DLD1 (cell line): Measurements from ENCODE around the gene PPP4C.

ENCODE experiments used
- in situ Hi-C: cut with HindIII; loops from 2 replicates; pipeline ENCODE4 v1.10.0; 2017; ENCODE audit warnings: low sequenced_read_pairs

The PPP4C gene

GRCh38 chr16:30054959-30055553 is 20.7 kb upstream of the PPP4C start:
- in situ Hi-C loops: no loop called here

GRCh38 chr16:30060346-30060745 is 15.4 kb upstream of the PPP4C start:
- in situ Hi-C loops: no loop called here

GRCh38 chr16:30060836-30061554 is 14.8 kb upstream of the PPP4C start:
- in situ Hi-C loops: no loop called here

GRCh38 chr16:30063278-30063892 is 12.4 kb upstream of the PPP4C start:
- in situ Hi-C loops: no loop called here

- in situ Hi-C loops: no loop called here
Observed at GRCh38 chr16:30063893-30064728, 11.7 kb upstream of the PPP4C start.

- in situ Hi-C loops: no loop called here
Observed at GRCh38 chr16:30064729-30065101, 11.1 kb upstream of the PPP4C start.

- in situ Hi-C loops: no loop called here
Observed at GRCh38 chr16:30065102-30065942, 10.5 kb upstream of the PPP4C start, which contains the start of gene ALDOA. TSS of gene ALDOA (plus strand) at chr16:30065760. CDS start at chr16:30066898, 1,138 bp downstream.

GRCh38 chr16:30065943-30066760 is 9.6 kb upstream of the PPP4C start:
- in situ Hi-C loops: no loop called here

- in situ Hi-C loops: no loop called here
Observed at GRCh38 chr16:30066761-30067583, 8.8 kb upstream of the PPP4C start.

- in situ Hi-C loops: no loop called here
Observed at GRCh38 chr16:30067584-30067916, 8.2 kb upstream of the PPP4C start.

- in situ Hi-C loops: no loop called here
Observed at GRCh38 chr16:30068333-30068732, 7.5 kb upstream of the PPP4C start.

- in situ Hi-C loops: no loop called here
Observed at GRCh38 chr16:30068750-30069610, 6.8 kb upstream of the PPP4C start.

- in situ Hi-C loops: no loop called here
Observed at GRCh38 chr16:30069611-30070462, 6.0 kb upstream of the PPP4C start.

- in situ Hi-C loops: no loop called here
Observed at GRCh38 chr16:30070490-30070889, 5.3 kb upstream of the PPP4C start.

GRCh38 chr16:30076276-30076791 is 540 bp downstream of the PPP4C start:
- in situ Hi-C loops: loop anchor here (5.0 kb wide), 1 partner anchor 41 kb away; no protein-coding TSS in a partner anchor

GRCh38 chr16:30077656-30078055 is 1.9 kb downstream of the PPP4C start:
- in situ Hi-C loops: loop anchor here (5.0 kb wide), 1 partner anchor 40 kb away; no protein-coding TSS in a partner anchor

- in situ Hi-C loops: loop anchor here (5.0 kb wide), 1 partner anchor 39 kb away; no protein-coding TSS in a partner anchor
Observed at GRCh38 chr16:30078744-30079143, 3.0 kb downstream of the PPP4C start.
